HG03442 (cell line): ENCODE results near the gene DNAAF5.
"Not testable (repeated sequence)": the region's sequence is repeated elsewhere in the genome, so short reads cannot be mapped to it uniquely, and the experiment has no call there.

ENCODE experiments used
- ATAC-seq: cut with Tn5 transposase; IDR thresholded peaks from one replicate; pipeline ENCODE4 v1.9.1; 2021; ENCODE audit warnings: mild to moderate bottlenecking, moderate library complexity; ENCODE audit not compliant: unreplicated experiment

The DNAAF5 gene

GRCh38 chr7:729140-730000 is 2.9 kb downstream of the DNAAF5 start:
- ATAC-seq: no peak

DNA sequence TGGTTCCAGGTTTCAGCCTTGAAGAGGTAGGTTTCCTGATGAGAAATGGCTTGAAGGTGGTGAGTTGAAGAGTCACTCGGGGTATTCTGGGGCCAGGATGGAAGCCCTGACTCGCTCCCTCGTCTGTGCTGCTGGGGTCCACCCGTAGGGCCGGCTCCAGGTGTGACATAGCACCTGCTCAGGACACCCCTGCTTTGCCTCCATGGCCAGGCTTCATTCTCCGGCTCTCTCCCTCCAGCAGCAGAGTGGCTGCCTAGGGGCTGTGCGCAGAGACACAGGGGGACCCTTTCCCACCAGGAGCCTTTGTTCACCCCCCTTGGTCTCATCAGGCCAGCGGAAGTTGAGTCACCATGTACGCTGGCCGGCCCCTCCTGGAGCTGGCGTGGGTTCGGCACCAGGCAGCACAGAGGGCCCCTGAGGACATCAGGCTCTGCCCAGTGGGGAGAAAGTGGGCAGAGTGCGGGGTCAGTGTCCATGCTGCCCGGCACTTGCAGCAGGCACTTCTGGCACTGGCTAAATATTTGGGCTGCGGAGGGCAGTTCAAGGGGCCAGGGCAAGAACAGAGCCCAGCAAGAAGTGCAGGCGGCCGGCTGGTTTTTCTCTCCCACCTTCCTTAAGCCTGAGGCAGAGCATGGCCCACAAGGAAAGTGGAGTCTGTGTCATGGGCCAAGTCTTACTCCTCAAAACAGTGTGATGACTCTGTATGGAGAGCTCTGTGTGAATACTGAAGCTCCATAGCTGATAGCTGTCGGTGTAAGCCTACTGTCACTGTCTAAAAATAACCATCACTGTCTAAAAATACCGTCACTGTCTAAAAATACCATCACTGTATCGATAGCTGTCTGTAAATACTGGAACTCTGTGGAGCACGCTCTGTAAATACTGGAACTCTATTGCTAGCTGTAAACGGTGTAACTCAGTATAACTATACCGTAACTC is 4.3 kb downstream of the DNAAF5 start:
- no peak for ATAC-seq

- ATAC-seq: no peak
These were observed 5.1 kb downstream of the DNAAF5 start for GRCh38 chr7:731440-732085.

- no peak for ATAC-seq
These were observed 5.6 kb downstream of the DNAAF5 start for GRCh38 chr7:732094-732541.

- ATAC-seq: no peak
These were observed 6.1 kb downstream of the DNAAF5 start for GRCh38 chr7:732556-732955.

GRCh38 chr7:734214-734613 is 7.7 kb downstream of the DNAAF5 start:
- no peak for ATAC-seq

GRCh38 chr7:734808-735207 is 8.3 kb downstream of the DNAAF5 start:
- ATAC-seq: no peak

DNA sequence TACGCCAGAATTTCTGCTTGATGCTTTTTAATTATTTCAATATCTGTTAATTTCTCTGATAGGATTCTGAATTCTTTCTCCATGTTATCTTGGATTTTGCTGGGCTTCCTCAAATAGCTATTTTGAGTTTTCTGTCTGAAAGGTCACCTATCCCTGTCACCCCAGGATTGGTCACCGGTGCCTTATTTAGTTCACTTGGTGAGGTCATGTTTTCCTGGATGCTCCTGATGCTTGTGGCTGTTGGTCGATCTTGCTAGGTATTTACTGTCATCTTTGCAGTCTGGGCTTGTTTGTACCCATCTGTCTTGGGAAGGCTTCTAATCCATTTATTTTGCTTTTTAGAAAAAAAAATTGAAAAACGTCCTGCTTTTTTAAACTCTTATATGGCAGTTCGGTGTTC is 11.7 kb downstream of the DNAAF5 start:
- no peak for ATAC-seq

GRCh38 chr7:738723-739454 is 12.4 kb downstream of the DNAAF5 start:
- ATAC-seq: no peak

DNA sequence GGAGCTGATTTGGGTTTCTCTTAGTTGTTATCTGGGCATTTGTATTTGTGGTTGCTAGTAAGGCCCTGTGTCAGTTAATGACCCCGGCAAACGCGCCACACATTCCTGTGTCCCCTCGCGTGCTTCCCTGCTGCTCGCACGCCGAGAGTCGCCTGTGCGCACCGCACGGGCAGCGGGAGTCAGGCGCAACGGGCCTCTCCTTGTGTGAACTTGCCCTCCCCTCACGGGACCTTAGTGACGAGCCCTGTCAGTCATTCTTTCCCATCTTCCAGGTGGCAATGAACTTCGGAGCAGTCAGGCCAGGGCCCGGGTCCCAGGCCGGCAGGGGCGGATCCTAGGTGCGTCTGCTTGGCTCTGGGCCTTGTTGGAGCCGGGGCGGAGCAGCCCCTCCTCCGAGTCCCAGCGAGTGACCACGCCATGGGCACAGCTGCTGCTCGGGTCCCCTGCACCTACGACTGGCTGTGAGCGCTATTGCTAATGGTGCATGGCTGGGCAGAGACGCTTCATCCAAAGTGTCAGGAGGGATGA is 13.0 kb downstream of the DNAAF5 start:
- ATAC-seq: no peak

- no peak for ATAC-seq
These were observed 13.8 kb downstream of the DNAAF5 start for GRCh38 chr7:739983-740942.

DNA sequence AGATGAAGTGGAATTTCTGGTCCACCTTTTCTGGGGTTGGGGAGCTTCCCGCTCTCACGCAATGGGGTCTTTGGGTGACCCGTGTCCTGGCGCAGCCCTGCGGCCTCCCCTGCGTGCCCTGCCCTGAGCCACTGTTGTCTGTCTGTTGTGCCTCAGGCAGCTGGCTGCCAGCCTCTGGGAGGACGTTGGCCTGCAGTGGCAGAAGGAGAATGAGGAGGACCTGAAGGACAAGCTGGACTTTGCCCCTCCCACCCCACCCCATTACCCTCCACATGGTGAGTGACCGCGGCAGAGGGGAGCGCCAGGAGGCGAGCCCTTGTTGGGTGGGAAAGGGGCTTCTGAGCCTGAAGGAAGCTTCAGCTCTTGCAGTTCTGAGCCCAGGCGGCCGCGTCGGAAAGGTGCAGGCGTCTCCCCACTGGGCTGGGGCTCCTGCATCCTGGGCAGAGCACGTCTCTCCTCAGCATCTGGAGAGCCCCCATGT is 14.7 kb downstream of the DNAAF5 start:
- ATAC-seq: no peak

DNA sequence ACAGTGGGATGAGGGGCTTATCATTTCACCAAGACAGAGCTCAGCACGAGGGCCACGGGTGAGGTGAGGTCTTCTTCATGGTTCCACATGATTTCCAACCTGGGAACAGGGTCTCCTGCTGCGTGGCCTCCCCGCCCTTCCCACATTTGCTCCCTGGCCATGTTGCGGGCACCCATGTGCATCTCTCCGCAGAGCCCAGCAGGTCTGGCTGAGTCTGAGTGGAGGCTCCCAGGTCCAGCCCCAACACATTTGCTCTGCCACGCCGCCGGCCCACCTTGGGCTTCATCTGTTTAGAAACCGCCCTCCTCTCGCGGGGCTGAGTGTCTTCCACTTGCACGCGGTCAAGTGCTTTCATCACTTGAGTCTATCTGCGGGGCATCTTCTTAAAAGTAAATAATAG is 15.4 kb downstream of the DNAAF5 start:
- ATAC-seq: no peak

DNA sequence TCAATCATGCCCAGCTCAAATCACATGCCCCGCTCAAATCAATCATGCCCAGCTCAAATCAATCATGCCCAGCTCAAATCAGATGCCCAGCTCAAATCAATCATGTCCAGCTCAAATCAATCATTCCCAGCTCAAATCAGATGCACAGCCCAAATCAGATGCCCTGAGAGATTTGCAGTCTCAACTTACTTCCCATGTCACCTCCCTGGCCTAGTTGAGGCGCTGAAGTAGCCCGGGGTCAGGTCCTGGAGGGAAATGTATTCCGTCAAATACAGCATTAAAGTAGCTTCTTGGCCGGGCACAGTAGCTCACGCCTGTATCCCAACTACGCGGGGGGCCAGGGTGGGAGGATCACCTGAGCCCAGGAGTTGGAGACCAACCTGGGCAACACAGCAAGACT is 16.3 kb downstream of the DNAAF5 start:
- no peak for ATAC-seq

- not testable (repeated sequence) for ATAC-seq
These were observed 17.0 kb downstream of the DNAAF5 start for GRCh38 chr7:743341-744127.

- ATAC-seq: not testable (repeated sequence)
These were observed 17.6 kb downstream of the DNAAF5 start for GRCh38 chr7:744128-744520.

- ATAC-seq: no peak
These were observed 18.4 kb downstream of the DNAAF5 start for GRCh38 chr7:744854-745430.
